SK-N-SH treated with all-trans-retinoic acid at 6 μM for 48 hours (cell line): ENCODE measurements around the gene RAC3.

Experiments used
- GLIS3 ChIP-seq: fragments of 250-450 bp; sonication (Bioruptor Pico); IDR thresholded peaks from 2 replicates; pipeline ENCODE4 v1.5.0; 2020; ENCODE audit warnings: mild to moderate bottlenecking, moderate library complexity
- RARB ChIP-seq: fragments of 250-450 bp; sonication (Bioruptor Pico); IDR thresholded peaks from 2 replicates; pipeline ENCODE4 v1.8.0; 2021; ENCODE audit warnings: mild to moderate bottlenecking, moderate library complexity
- ZC3H10 ChIP-seq: fragments of 250-450 bp; sonication (Bioruptor Pico); IDR thresholded peaks from 2 replicates; pipeline ENCODE4 v1.5.1; 2021; ENCODE audit warnings: mild to moderate bottlenecking, moderate library complexity
- ZFP3 ChIP-seq: fragments of 250-450 bp; sonication (Bioruptor Pico); IDR thresholded peaks from 2 replicates; pipeline ENCODE4 v1.5.0; 2020; ENCODE audit warnings: mild to moderate bottlenecking, moderate library complexity
- TF ChIP-seq, protein P1 (sequence below): fragments of 250-450 bp; sonication (Bioruptor Pico); IDR thresholded peaks from 2 replicates; pipeline ENCODE4 v1.8.0; 2020; ENCODE audit warnings: mild to moderate bottlenecking, moderate library complexity, borderline replicate concordance

DNA sequence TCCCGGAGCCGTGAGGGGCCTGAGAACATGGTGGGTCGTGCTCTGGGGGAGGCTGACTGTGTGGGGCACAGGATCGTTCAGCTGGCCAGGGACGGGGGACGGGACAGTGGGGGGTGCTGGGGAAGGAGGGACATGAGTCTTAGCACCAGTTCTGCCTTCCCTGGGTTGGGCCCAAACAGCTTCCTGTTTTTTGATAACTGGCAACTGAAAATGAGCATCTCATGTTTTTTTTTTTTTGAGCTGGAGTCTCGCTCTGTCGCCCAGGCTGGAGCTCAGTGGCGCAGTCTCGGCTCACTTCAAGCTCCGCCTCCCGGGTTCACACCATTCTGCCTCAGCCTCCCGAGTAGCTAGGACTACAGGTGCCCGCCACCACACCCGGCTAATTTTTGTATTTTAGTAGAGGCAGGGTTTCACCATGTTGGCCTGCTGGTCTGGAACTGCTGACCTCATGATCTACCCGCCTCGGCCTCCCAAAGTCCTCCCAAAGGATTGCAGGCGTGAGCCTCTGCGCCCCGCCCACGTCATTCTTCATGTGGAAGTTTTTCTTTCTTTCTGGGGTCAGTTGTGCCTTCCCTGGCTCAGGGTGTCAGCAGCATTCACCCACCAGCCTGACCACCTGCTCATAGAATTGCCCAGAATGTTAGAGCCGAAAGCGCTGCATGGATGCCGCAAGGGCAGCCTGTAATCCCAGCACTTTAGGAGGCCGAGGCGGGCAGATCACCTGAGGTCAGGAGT lies 47.7 kb upstream of the RAC3 start:
- TF ChIP-seq ZC3H10 (CRISPR knock-in tag) = no peak
- TF ChIP-seq ZFP3 (CRISPR knock-in tag) = no peak
- TF ChIP-seq RARB (CRISPR knock-in tag) = no peak
- TF ChIP-seq GLIS3 (CRISPR knock-in tag) = no peak
- TF ChIP-seq, protein P1, sequence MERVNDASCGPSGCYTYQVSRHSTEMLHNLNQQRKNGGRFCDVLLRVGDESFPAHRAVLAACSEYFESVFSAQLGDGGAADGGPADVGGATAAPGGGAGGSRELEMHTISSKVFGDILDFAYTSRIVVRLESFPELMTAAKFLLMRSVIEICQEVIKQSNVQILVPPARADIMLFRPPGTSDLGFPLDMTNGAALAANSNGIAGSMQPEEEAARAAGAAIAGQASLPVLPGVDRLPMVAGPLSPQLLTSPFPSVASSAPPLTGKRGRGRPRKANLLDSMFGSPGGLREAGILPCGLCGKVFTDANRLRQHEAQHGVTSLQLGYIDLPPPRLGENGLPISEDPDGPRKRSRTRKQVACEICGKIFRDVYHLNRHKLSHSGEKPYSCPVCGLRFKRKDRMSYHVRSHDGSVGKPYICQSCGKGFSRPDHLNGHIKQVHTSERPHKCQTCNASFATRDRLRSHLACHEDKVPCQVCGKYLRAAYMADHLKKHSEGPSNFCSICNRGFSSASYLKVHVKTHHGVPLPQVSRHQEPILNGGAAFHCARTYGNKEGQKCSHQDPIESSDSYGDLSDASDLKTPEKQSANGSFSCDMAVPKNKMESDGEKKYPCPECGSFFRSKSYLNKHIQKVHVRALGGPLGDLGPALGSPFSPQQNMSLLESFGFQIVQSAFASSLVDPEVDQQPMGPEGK (CRISPR knock-in tag) = no peak
